SKM-1 treated with dmso at 0.1 percent for 144 hours (cell line): ENCODE results near the gene ZNF829.

Source experiments
- DNase-seq: peaks from one replicate; lab custom pipeline; 2025; ENCODE audit not compliant: unreplicated experiment; lab: John Stamatoyannopoulos, UW

ZNF829 gene

GRCh38 chr19:36915992-36916830, at the start of gene ZNF829, which contains the start of gene ZNF568:
Gene ZNF829, minus strand, starts transcription at chr19:36916291. Its CDS starts 1,124 bp downstream, at chr19:36915167.
Gene ZNF568, plus strand, starts transcription at chr19:36916332. Its CDS starts 6,439 bp downstream, at chr19:36922771.
- DNase-seq: peak; percentile 94

GRCh38 chr19:36963280-36963679, 47.2 kb upstream of the ZNF829 start:
- DNase-seq: no peak

GRCh38 chr19:36962346-36962745, 46.3 kb upstream of the ZNF829 start:
- no peak for DNase-seq

- no peak for DNase-seq
These were observed 34.4 kb upstream of the ZNF829 start for GRCh38 chr19:36950335-36951119.

- DNase-seq: peak; percentile 43
These were observed 23.1 kb upstream of the ZNF829 start for GRCh38 chr19:36939153-36939552.

- DNase-seq: no peak
These were observed 15.6 kb upstream of the ZNF829 start for GRCh38 chr19:36931684-36932083.

- no peak for DNase-seq
These were observed 2.0 kb upstream of the ZNF829 start for GRCh38 chr19:36918090-36918489.

GRCh38 chr19:36916991-36917390, 900 bp upstream of the ZNF829 start:
- no peak for DNase-seq

GRCh38 chr19:36898422-36898821, 17.7 kb downstream of the ZNF829 start:
- no peak for DNase-seq

GRCh38 chr19:36894849-36895383, 21.2 kb downstream of the ZNF829 start:
- DNase-seq: no peak

- no peak for DNase-seq
These were observed 24.2 kb downstream of the ZNF829 start for GRCh38 chr19:36891768-36892357.

GRCh38 chr19:36876993-36877938, 38.8 kb downstream of the ZNF829 start:
- DNase-seq: no peak

GRCh38 chr19:36851898-36852297, 64.2 kb downstream of the ZNF829 start:
- no peak for DNase-seq

GRCh38 chr19:36850559-36851442, 65.3 kb downstream of the ZNF829 start, which contains the start of gene ZNF345:
Gene ZNF345, plus strand, starts transcription at chr19:36850876. Its CDS starts 25,955 bp downstream, at chr19:36876831.
- DNase-seq: peak; percentile 85

GRCh38 chr19:36849701-36850558, 66.2 kb downstream of the ZNF829 start:
- DNase-seq: peak; percentile 89

GRCh38 chr19:36847968-36848367, 68.1 kb downstream of the ZNF829 start:
- DNase-seq: no peak

- no peak for DNase-seq
These were observed 77.2 kb downstream of the ZNF829 start for GRCh38 chr19:36838784-36839324.
